SK-N-SH treated with all-trans-retinoic acid at 6 μM for 48 hours (cell line): Measurements from ENCODE around the gene CDH4.

ENCODE experiments used
- ATAC-seq: fragments of 200-7000 bp; cut with Tn5 transposase; 3 replicates; pipeline ENCODE4 v1.9.1; 2020; ENCODE audit warnings: mild to moderate bottlenecking, moderate library complexity
- BACH2 ChIP-seq: fragments of 250-450 bp; sonication (Bioruptor Pico); IDR thresholded peaks from 2 replicates; pipeline ENCODE4 v1.9.0; 2021; ENCODE audit warnings: mild to moderate bottlenecking, borderline replicate concordance
- CSDC2 ChIP-seq: fragments of 250-450 bp; sonication (Bioruptor Pico); IDR thresholded peaks from 2 replicates; pipeline ENCODE4 v1.5.0; 2020; ENCODE audit warnings: mild to moderate bottlenecking, moderate library complexity
- CSRNP3 ChIP-seq: fragments of 250-450 bp; sonication (Bioruptor Pico); IDR thresholded peaks from 2 replicates; pipeline ENCODE4 v1.5.1; 2021; ENCODE audit warnings: mild to moderate bottlenecking, moderate library complexity
- ESRRG ChIP-seq: fragments of 250-450 bp; sonication (Bioruptor Pico); IDR thresholded peaks from 2 replicates; pipeline ENCODE4 v1.6.1; 2021; ENCODE audit warnings: mild to moderate bottlenecking
- GLIS3 ChIP-seq: fragments of 250-450 bp; sonication (Bioruptor Pico); IDR thresholded peaks from 2 replicates; pipeline ENCODE4 v1.5.0; 2020; ENCODE audit warnings: mild to moderate bottlenecking, moderate library complexity
- OSR1 ChIP-seq: fragments of 250-450 bp; sonication (Bioruptor Pico); IDR thresholded peaks from 2 replicates; pipeline ENCODE4 v1.8.0; 2022; ENCODE audit warnings: moderate library complexity, mild to moderate bottlenecking, inconsistent platforms
- PPARA ChIP-seq: fragments of 250-450 bp; sonication (Bioruptor Pico); IDR thresholded peaks from 2 replicates; pipeline ENCODE4 v1.5.0; 2020; ENCODE audit warnings: mild to moderate bottlenecking, borderline replicate concordance
- RARB ChIP-seq: fragments of 250-450 bp; sonication (Bioruptor Pico); IDR thresholded peaks from 2 replicates; pipeline ENCODE4 v1.8.0; 2021; ENCODE audit warnings: mild to moderate bottlenecking, moderate library complexity
- SNAI2 ChIP-seq: fragments of 250-450 bp; sonication (Bioruptor Pico); IDR thresholded peaks from 2 replicates; pipeline ENCODE4 v1.5.0; 2020; ENCODE audit warnings: mild to moderate bottlenecking, moderate library complexity
- TCF4 ChIP-seq: fragments of 250-450 bp; sonication (Bioruptor Pico); IDR thresholded peaks from 2 replicates; pipeline ENCODE4 v1.8.0; 2021; ENCODE audit warnings: mild to moderate bottlenecking, moderate library complexity, borderline replicate concordance
- TOX ChIP-seq: fragments of 250-450 bp; sonication (Bioruptor Pico); IDR thresholded peaks from 2 replicates; pipeline ENCODE4 v1.8.0; 2021; ENCODE audit warnings: mild to moderate bottlenecking, moderate library complexity, borderline replicate concordance
- ZC3H10 ChIP-seq: fragments of 250-450 bp; sonication (Bioruptor Pico); IDR thresholded peaks from 2 replicates; pipeline ENCODE4 v1.5.1; 2021; ENCODE audit warnings: mild to moderate bottlenecking, moderate library complexity
- ZFP3 ChIP-seq: fragments of 250-450 bp; sonication (Bioruptor Pico); IDR thresholded peaks from 2 replicates; pipeline ENCODE4 v1.5.0; 2020; ENCODE audit warnings: mild to moderate bottlenecking, moderate library complexity
- ZFP30 ChIP-seq: fragments of 450-650 bp; formaldehyde crosslinking; IDR thresholded peaks from 2 replicates; pipeline ENCODE4 v1.5.0; 2022; ENCODE audit warnings: mild to moderate bottlenecking, moderate library complexity
- ZNF565 ChIP-seq: fragments of 450-650 bp; formaldehyde crosslinking; conservative IDR thresholded peaks from 2 replicates; pipeline ENCODE4 v1.5.0; 2020; ENCODE audit warnings: low read depth, mild to moderate bottlenecking, moderate library complexity
- ZNF70 ChIP-seq: fragments of 450-650 bp; formaldehyde crosslinking; IDR thresholded peaks from 2 replicates; pipeline ENCODE4 v1.5.0; 2020; ENCODE audit warnings: mild to moderate bottlenecking, moderate library complexity
- ZNF8 ChIP-seq: fragments of 450-650 bp; formaldehyde crosslinking; IDR thresholded peaks from 2 replicates; pipeline ENCODE4 v1.5.0; 2020; ENCODE audit warnings: mild to moderate bottlenecking, moderate library complexity
- TF ChIP-seq, protein P1 (sequence below): fragments of 250-450 bp; sonication (Bioruptor Pico); IDR thresholded peaks from 2 replicates; pipeline ENCODE4 v1.5.0; 2020; ENCODE audit warnings: mild to moderate bottlenecking, moderate library complexity
- TF ChIP-seq, protein P2 (sequence below): fragments of 250-450 bp; sonication (Bioruptor Pico); IDR thresholded peaks from 2 replicates; pipeline ENCODE4 v1.5.1; 2020; ENCODE audit warnings: low read depth, mild to moderate bottlenecking, moderate library complexity
- TF ChIP-seq, protein P3 (sequence below): fragments of 250-450 bp; sonication (Bioruptor Pico); IDR thresholded peaks from 2 replicates; pipeline ENCODE4 v1.8.0; 2020; ENCODE audit warnings: mild to moderate bottlenecking, moderate library complexity, borderline replicate concordance
- TF ChIP-seq, protein P4 (sequence below): fragments of 250-450 bp; sonication (Bioruptor Pico); IDR thresholded peaks from 2 replicates; pipeline ENCODE4 v1.8.0; 2021; ENCODE audit warnings: low read depth, mild to moderate bottlenecking, moderate library complexity, borderline replicate concordance

Gene CDH4

GRCh38 chr20:61354901-61355495, 102.9 kb downstream of the CDH4 start (continued):
- TF ChIP-seq, protein P1, sequence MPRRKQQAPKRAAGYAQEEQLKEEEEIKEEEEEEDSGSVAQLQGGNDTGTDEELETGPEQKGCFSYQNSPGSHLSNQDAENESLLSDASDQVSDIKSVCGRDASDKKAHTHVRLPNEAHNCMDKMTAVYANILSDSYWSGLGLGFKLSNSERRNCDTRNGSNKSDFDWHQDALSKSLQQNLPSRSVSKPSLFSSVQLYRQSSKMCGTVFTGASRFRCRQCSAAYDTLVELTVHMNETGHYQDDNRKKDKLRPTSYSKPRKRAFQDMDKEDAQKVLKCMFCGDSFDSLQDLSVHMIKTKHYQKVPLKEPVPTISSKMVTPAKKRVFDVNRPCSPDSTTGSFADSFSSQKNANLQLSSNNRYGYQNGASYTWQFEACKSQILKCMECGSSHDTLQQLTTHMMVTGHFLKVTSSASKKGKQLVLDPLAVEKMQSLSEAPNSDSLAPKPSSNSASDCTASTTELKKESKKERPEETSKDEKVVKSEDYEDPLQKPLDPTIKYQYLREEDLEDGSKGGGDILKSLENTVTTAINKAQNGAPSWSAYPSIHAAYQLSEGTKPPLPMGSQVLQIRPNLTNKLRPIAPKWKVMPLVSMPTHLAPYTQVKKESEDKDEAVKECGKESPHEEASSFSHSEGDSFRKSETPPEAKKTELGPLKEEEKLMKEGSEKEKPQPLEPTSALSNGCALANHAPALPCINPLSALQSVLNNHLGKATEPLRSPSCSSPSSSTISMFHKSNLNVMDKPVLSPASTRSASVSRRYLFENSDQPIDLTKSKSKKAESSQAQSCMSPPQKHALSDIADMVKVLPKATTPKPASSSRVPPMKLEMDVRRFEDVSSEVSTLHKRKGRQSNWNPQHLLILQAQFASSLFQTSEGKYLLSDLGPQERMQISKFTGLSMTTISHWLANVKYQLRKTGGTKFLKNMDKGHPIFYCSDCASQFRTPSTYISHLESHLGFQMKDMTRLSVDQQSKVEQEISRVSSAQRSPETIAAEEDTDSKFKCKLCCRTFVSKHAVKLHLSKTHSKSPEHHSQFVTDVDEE (CRISPR knock-in tag) = no peak
- TF ChIP-seq ZFP3 (no peak), SNAI2 (CRISPR knock-in tag) (no peak)
- TF ChIP-seq, all 23 proteins: peak for 0

DNA sequence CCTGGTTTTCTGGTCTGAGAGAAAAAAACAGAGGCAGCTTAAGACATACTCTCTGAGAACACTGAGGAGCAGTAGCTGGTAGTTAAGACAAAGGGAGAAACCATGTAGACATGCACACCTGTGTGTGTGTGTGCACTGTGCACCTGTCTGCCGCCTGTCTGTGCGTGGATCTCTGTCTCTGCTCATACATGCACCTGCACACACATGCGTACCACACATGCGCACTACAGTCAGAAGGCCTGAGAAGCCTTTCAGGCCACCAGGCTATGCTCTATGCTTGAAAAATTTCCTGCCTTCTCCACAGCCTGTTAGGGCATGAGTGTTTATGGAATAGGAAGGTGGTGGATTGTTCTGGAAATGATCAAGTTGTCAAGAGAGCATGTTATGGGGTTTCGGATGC, 103.5 kb downstream of the CDH4 start:
- no peak for TF ChIP-seq ZC3H10
- no peak for TF ChIP-seq ZFP30 (CRISPR knock-in tag)
- TF ChIP-seq, protein P2, sequence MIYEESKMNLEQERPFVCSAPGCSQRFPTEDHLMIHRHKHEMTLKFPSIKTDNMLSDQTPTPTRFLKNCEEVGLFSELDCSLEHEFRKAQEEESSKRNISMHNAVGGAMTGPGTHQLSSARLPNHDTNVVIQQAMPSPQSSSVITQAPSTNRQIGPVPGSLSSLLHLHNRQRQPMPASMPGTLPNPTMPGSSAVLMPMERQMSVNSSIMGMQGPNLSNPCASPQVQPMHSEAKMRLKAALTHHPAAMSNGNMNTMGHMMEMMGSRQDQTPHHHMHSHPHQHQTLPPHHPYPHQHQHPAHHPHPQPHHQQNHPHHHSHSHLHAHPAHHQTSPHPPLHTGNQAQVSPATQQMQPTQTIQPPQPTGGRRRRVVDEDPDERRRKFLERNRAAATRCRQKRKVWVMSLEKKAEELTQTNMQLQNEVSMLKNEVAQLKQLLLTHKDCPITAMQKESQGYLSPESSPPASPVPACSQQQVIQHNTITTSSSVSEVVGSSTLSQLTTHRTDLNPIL (CRISPR knock-in tag) = no peak
- TF ChIP-seq, protein P3, sequence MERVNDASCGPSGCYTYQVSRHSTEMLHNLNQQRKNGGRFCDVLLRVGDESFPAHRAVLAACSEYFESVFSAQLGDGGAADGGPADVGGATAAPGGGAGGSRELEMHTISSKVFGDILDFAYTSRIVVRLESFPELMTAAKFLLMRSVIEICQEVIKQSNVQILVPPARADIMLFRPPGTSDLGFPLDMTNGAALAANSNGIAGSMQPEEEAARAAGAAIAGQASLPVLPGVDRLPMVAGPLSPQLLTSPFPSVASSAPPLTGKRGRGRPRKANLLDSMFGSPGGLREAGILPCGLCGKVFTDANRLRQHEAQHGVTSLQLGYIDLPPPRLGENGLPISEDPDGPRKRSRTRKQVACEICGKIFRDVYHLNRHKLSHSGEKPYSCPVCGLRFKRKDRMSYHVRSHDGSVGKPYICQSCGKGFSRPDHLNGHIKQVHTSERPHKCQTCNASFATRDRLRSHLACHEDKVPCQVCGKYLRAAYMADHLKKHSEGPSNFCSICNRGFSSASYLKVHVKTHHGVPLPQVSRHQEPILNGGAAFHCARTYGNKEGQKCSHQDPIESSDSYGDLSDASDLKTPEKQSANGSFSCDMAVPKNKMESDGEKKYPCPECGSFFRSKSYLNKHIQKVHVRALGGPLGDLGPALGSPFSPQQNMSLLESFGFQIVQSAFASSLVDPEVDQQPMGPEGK (CRISPR knock-in tag) = no peak
- TF ChIP-seq CSRNP3 (CRISPR knock-in tag) = no peak
- no peak for TF ChIP-seq BACH2 (CRISPR knock-in tag)
- TF ChIP-seq RARB (CRISPR knock-in tag) = no peak
- no peak for TF ChIP-seq ESRRG
- TF ChIP-seq TOX (CRISPR knock-in tag) = no peak
- no peak for TF ChIP-seq ZNF70
- TF ChIP-seq ZNF8 = no peak
- no peak for TF ChIP-seq GLIS3 (CRISPR knock-in tag)
- TF ChIP-seq CSDC2 (CRISPR knock-in tag) = no peak
- TF ChIP-seq, protein P1 (CRISPR knock-in tag) = no peak
- no peak for TF ChIP-seq SNAI2 (CRISPR knock-in tag)
- no peak for TF ChIP-seq PPARA (CRISPR knock-in tag)
- ATAC-seq = no peak

DNA sequence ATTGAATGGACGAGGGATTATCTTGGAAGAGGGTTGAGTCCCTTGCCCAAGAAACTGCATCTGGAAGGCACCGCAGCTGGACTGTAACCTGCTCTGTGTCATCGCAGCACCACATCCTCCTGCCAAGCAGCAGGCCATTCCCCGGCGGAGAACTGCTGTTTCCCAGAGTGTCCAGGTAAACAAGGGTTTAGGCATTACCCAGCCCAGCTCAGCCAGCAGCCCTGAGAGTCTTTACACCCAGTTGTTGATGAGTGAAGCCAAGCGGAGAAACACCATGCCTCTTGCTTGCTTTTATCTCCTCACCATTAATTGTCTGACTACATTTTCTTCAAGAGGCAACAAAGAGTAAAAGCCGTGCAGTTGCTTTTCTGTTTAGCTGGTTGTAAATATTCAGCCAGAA, 104.1 kb downstream of the CDH4 start:
- ATAC-seq = no peak
- no peak for TF ChIP-seq SNAI2 (CRISPR knock-in tag)
- TF ChIP-seq ZNF565 (CRISPR knock-in tag) = no peak
- no peak for TF ChIP-seq ZC3H10
- TF ChIP-seq TCF4 (CRISPR knock-in tag) = no peak
- TF ChIP-seq ESRRG = no peak
- TF ChIP-seq, protein P4, sequence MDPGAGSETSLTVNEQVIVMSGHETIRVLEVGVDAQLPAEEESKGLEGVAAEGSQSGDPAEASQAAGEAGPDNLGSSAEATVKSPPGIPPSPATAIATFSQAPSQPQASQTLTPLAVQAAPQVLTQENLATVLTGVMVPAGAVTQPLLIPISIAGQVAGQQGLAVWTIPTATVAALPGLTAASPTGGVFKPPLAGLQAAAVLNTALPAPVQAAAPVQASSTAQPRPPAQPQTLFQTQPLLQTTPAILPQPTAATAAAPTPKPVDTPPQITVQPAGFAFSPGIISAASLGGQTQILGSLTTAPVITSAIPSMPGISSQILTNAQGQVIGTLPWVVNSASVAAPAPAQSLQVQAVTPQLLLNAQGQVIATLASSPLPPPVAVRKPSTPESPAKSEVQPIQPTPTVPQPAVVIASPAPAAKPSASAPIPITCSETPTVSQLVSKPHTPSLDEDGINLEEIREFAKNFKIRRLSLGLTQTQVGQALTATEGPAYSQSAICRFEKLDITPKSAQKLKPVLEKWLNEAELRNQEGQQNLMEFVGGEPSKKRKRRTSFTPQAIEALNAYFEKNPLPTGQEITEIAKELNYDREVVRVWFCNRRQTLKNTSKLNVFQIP (CRISPR knock-in tag) = no peak
- no peak for TF ChIP-seq ZFP30 (CRISPR knock-in tag)
- TF ChIP-seq OSR1 (CRISPR knock-in tag) = no peak
- no peak for TF ChIP-seq CSDC2 (CRISPR knock-in tag)
- TF ChIP-seq, protein P3 (CRISPR knock-in tag) = no peak
- TF ChIP-seq, protein P1 (CRISPR knock-in tag) = no peak
